K562 (cell line): ENCODE data around the gene G6PC2. TPM values are rescaled to one million over a fixed set of nuclear protein-coding genes. Genes with fewer than 3 reads are reported as not detected.

Experiments used
- CHD1 ChIP-seq: fragments of 200-600 bp; sonication (generic); IDR thresholded peaks from one replicate; pipeline ENCODE4 v1.6.1; 2012; ENCODE audit warnings: mild to moderate bottlenecking, moderate library complexity, low read length, inconsistent platforms
- DLX4 ChIP-seq: fragments of 250-450 bp; sonication (Bioruptor Pico); IDR thresholded peaks from 2 replicates; pipeline ENCODE4 v1.6.1; 2021; ENCODE audit warnings: mild to moderate bottlenecking
- HIVEP1 ChIP-seq: fragments of 250-450 bp; sonication (Bioruptor Pico); IDR thresholded peaks from 2 replicates; pipeline ENCODE4 v1.4.0; 2020; ENCODE audit warnings: mild to moderate bottlenecking
- HLTF ChIP-seq: fragments of 450-650 bp; IDR thresholded peaks from 2 replicates; pipeline ENCODE4 v1.6.1; 2016
- HNRNPUL1 ChIP-seq: fragments of 200-400 bp; formaldehyde crosslinking; IDR thresholded peaks from 2 replicates; pipeline ENCODE4 v1.6.1; 2017; ENCODE audit warnings: low read length
- JUN ChIP-seq, 2 experiments: sonication (generic) in 1 of 2; formaldehyde crosslinking in 1 of 2; IDR thresholded peaks; 2 replicates each; pipeline versions ENCODE4 v1.6.1 to v1.8.0; 2012 to 2022; ENCODE audit warnings: borderline replicate concordance in 2 of 2, mild to moderate bottlenecking in 2 of 2, improper control_type of control experiment in 1 of 2, low read depth in 1 of 2, low read length in 1 of 2, missing genetic modification reagents in 1 of 2
- MTF1 ChIP-seq: fragments of 250-450 bp; sonication (Bioruptor Pico); IDR thresholded peaks from 2 replicates; pipeline ENCODE4 v1.9.0; 2021; ENCODE audit warnings: moderate library complexity, mild to moderate bottlenecking, inconsistent platforms, borderline replicate concordance
- MYC ChIP-seq, 2 experiments: fragments of 250-450 bp in 1 of 2; sonication (Bioruptor Pico) in 1 of 2; IDR thresholded peaks; 2 replicates each; pipeline versions ENCODE4 v1.5.1 to v1.6.1; 2012 to 2021; ENCODE audit warnings: low read depth in 2 of 2, borderline replicate concordance in 1 of 2, improper control_type of control experiment in 1 of 2, low read length in 1 of 2, mild to moderate bottlenecking in 1 of 2, moderate library complexity in 1 of 2
- NFE2 ChIP-seq: IDR thresholded peaks from 2 replicates; pipeline ENCODE4 v1.6.1; 2014; ENCODE audit warnings: antibody characterized with exemption, low read depth
- NFRKB ChIP-seq: fragments of 450-650 bp; IDR thresholded peaks from 2 replicates; pipeline ENCODE4 v1.6.1; 2016; ENCODE audit warnings: low read depth
- PHF21A ChIP-seq: fragments of 450-650 bp; IDR thresholded peaks from 2 replicates; pipeline ENCODE4 v1.6.1; 2017; ENCODE audit warnings: low read depth, borderline replicate concordance
- PPARD ChIP-seq: fragments of 250-450 bp; sonication (Bioruptor Pico); IDR thresholded peaks from 2 replicates; pipeline ENCODE4 v1.8.0; 2022; ENCODE audit warnings: inconsistent platforms, mild to moderate bottlenecking, moderate library complexity
- SMC3 ChIP-seq: conservative IDR thresholded peaks from 2 replicates; pipeline ENCODE4 v1.6.1; 2011; ENCODE audit warnings: low read depth, low read length, improper control_type of control experiment; ENCODE audit not compliant: insufficient read depth
- TEAD1 ChIP-seq, 2 experiments: fragments of 450-650 bp in 1 of 2; sonication (generic) in 1 of 2; formaldehyde crosslinking; IDR thresholded peaks; 2 replicates each; pipeline versions ENCODE4 v1.4.0 to v1.8.0; 2020 to 2022; ENCODE audit warnings: mild to moderate bottlenecking in 2 of 2, missing genetic modification reagents in 1 of 2
- THRB ChIP-seq: fragments of 450-650 bp; formaldehyde crosslinking; conservative IDR thresholded peaks from 2 replicates; pipeline ENCODE4 v1.4.0; 2022; ENCODE audit warnings: mild to moderate bottlenecking, missing genetic modification characterization
- ZFP91 ChIP-seq: sonication (generic); formaldehyde crosslinking; IDR thresholded peaks from 2 replicates; pipeline ENCODE4 v1.8.0; 2022; ENCODE audit warnings: mild to moderate bottlenecking, missing genetic modification reagents
- ZNF175 ChIP-seq: fragments of 200-800 bp; sonication (Bioruptor generic); IDR thresholded peaks from 2 replicates; pipeline ENCODE4 v1.6.1; 2016; ENCODE audit warnings: low read depth, mild to moderate bottlenecking, missing genetic modification characterization, missing compliant biosample characterization
- ZNF253 ChIP-seq: fragments of 250-450 bp; sonication (Bioruptor Pico); conservative IDR thresholded peaks from 2 replicates; pipeline ENCODE4 v1.6.1; 2021; ENCODE audit warnings: mild to moderate bottlenecking
- ZNF408 ChIP-seq: fragments of 250-450 bp; sonication (Bioruptor Pico); IDR thresholded peaks from 2 replicates; pipeline ENCODE4 v1.4.0; 2020; ENCODE audit warnings: low read depth, mild to moderate bottlenecking, moderate library complexity
- ZNF511 ChIP-seq: sonication (generic); formaldehyde crosslinking; IDR thresholded peaks from 2 replicates; pipeline ENCODE4 v1.8.0; 2022; ENCODE audit warnings: mild to moderate bottlenecking, missing genetic modification reagents
- ZNF699 ChIP-seq: fragments of 250-450 bp; sonication (Bioruptor Pico); IDR thresholded peaks from 2 replicates; pipeline ENCODE4 v1.8.0; 2021; ENCODE audit warnings: mild to moderate bottlenecking, moderate library complexity; ENCODE audit not compliant: insufficient replicate concordance
- polyA plus RNA-seq, 8 experiments: library from polyadenylated mRNA; depleted of rRNA in 4 of 8; stranded (reverse) in 5 of 8; unstranded in 3 of 8; fragments of >200 nt; fragmentation: Nextera tagmentation in 2 of 8; fragmentation: Illumina TruSeq in 1 of 8; extraction: Ambion mirVana in 2 of 8; extraction: Trizol in 1 of 8; gene quantifications; 2 replicates each; pipeline versions ENCODE4 v1.2.1 to v1.2.3, GENCODE V29; 2011 to 2014; ENCODE audit warnings: inconsistent platforms in 1 of 8, missing spikeins in 1 of 8
- total RNA-seq, 7 experiments: library from RNA; depleted of rRNA in 6 of 7; stranded (reverse); fragments of >200 nt in 6 of 7; fragmentation: Illumina TruSeq in 2 of 7; extraction: Trizol in 2 of 7; gene quantifications; 2 replicates each; pipeline versions ENCODE4 v1.2.1 to v1.2.3, GENCODE V29; 2011 to 2021; ENCODE audit warnings: low replicate concordance in 1 of 7

Gene G6PC2
- total and polyA plus RNA-seq, 9 of the 15 experiments (the other 6 are each of a cell fraction or from before 2014, with no cell fraction given): 0.03 to 0.15 TPM; not detected in 7

- TF ChIP-seq TEAD1 (CRISPR knock-in tag; IDR thresholded peaks at IDR 0.05) (peak; percentile 76 to 90; a peak in 3 of 4 replicates), ZNF408 (no peak), ZNF699 (CRISPR knock-in tag) (no peak), PPARD (CRISPR knock-in tag) (no peak), HIVEP1 (CRISPR knock-in tag) (peak; percentile 32; the same call in 1 of the 2 replicates), ZNF511 (CRISPR knock-in tag) (no peak; the same call in 1 of the 2 replicates), NFE2 (peak; percentile 79), THRB (CRISPR knock-in tag) (0 out of 2 replicates have a peak, but pooled peaks have one; percentile 69), HNRNPUL1 (no peak), SMC3 (no peak), PHF21A (no peak), JUN (IDR thresholded peaks at IDR 0.05; ENCODE audit: borderline replicate concordance, low read depth, low read length) (peak; percentile 77), JUN (CRISPR knock-in tag; IDR thresholded peaks at IDR 0.05; ENCODE audit: borderline replicate concordance) (no peak), DLX4 (CRISPR knock-in tag) (no peak), HLTF (peak; percentile 93; the same call in 1 of the 2 replicates), MYC (IDR thresholded peaks at IDR 0.05; ENCODE audit: low read depth, low read length) (peak; percentile 94), MYC (CRISPR knock-in tag; IDR thresholded peaks at IDR 0.05; ENCODE audit: borderline replicate concordance, low read depth) (no peak), ZNF175 (CRISPR knock-in tag) (peak; percentile 98), NFRKB (peak; percentile 89; the same call in 1 of the 2 replicates), CHD1 (no peak), ZFP91 (CRISPR knock-in tag) (peak; percentile 59; the same call in 1 of the 2 replicates), MTF1 (CRISPR knock-in tag) (no peak), ZNF253 (CRISPR knock-in tag) (no peak)
Measured at GRCh38 chr2:168935810-168936581, 34.9 kb downstream of the G6PC2 start (continued).
